K562 (cell line): ENCODE results near the gene SLITRK2. TPM values are rescaled to one million over a fixed set of nuclear protein-coding genes. Genes with fewer than 3 reads are reported as not detected.

Source experiments
- ATAC-seq: fragments of 200-7000 bp; cut with Tn5 transposase; 3 replicates; pipeline ENCODE4 v1.9.1; 2020; ENCODE audit warnings: moderate library complexity
- BruUV-seq: library from RNA; stranded (reverse); fragments of 400-500 nt; replicated peaks from 2 replicates; lab custom pipeline; 2021; lab: Mats Ljungman, UMichigan
- CTCF ChIA-PET: fragments of 300-600 bp; formaldehyde crosslinking; extraction: SDS; loops from one replicate; lab custom pipeline; 2021; ENCODE audit warnings: low intra/inter-chr PET ratio; lab: Yijun Ruan, JAX
- POLR2A ChIA-PET: fragments of 300-600, 350-650 bp; sonication (Branson Sonifier 250); formaldehyde crosslinking; extraction: SDS; loops from one replicate; lab custom pipeline; 2021; ENCODE audit warnings: antibody characterized with exemption, inconsistent platforms; lab: Yijun Ruan, JAX
- DNase-seq, 4 experiments: peaks; one replicate each; pipeline versions ENCODE4 v3.0.0 to v3.0.0-alpha.2; 2011 to 2018; ENCODE audit warnings: low spot score in 3 of 4, mixed read lengths in 3 of 4; ENCODE audit errors: extremely low read depth in 1 of 4
- FAIRE-seq: peaks from 2 replicates; lab custom pipeline; 2011; peaks lifted over from hg19 to GRCh38; lab: Jason Lieb, UNC
- H2AFZ ChIP-seq: 2 replicates; pipeline ENCODE4 v1.6.0; 2011; ENCODE audit warnings: low read depth, low read length, control low read depth, inconsistent platforms
- H3K27ac ChIP-seq: fragments of 200-600 bp; 3 replicates; pipeline ENCODE4 v1.8.0; 2011; ENCODE audit warnings: low read depth, mild to moderate bottlenecking, control low read depth, inconsistent platforms, low read length, moderate library complexity, mixed read lengths; ENCODE audit errors: extremely low read depth
- H3K27me3 ChIP-seq, 2 experiments: fragments of 300-600 bp in 1 of 2; 2 replicates in 1 of 2; 3 replicates in 1 of 2; pipeline versions ENCODE4 v1.6.0 to v1.8.0; 2011; ENCODE audit warnings: inconsistent platforms in 2 of 2, low read length in 2 of 2, mild to moderate bottlenecking in 1 of 2, mixed read lengths in 1 of 2, moderate library complexity in 1 of 2; ENCODE audit not compliant: control insufficient read depth in 2 of 2, insufficient read depth in 2 of 2
- H3K36me3 ChIP-seq: fragments of 300-600 bp; 3 replicates; pipeline ENCODE4 v1.8.0; 2011; ENCODE audit warnings: mild to moderate bottlenecking, low read length, inconsistent platforms; ENCODE audit not compliant: control insufficient read depth, insufficient read depth
- H3K4me1 ChIP-seq, 2 experiments: fragments of 200-600 bp in 1 of 2; replicated peaks in 1 of 2; 2 replicates in 1 of 2; 3 replicates in 1 of 2; pipeline versions ENCODE4 v1.5.1 to v1.8.0; 2011; ENCODE audit warnings: inconsistent platforms in 2 of 2, low read length in 2 of 2, mild to moderate bottlenecking in 1 of 2, mixed read lengths in 1 of 2, moderate library complexity in 1 of 2; ENCODE audit not compliant: control insufficient read depth in 2 of 2, insufficient read depth in 2 of 2
- H3K4me2 ChIP-seq: 2 replicates; pipeline ENCODE4 v1.6.1; 2011; ENCODE audit warnings: low read length, control low read depth, inconsistent platforms, mixed read lengths; ENCODE audit not compliant: insufficient read depth
- H3K4me3 ChIP-seq: fragments of 200-600 bp; sonication (generic), shearing (Covaris generic); 2 replicates; pipeline ENCODE4 v1.5.1; 2016; ENCODE audit warnings: control low read depth, inconsistent platforms
- H3K79me2 ChIP-seq: fragments of 200-600 bp; 3 replicates; pipeline ENCODE4 v1.8.0; 2011; ENCODE audit warnings: low read length, inconsistent platforms; ENCODE audit not compliant: control insufficient read depth, insufficient read depth
- H3K9ac ChIP-seq, 2 experiments: 2 replicates each; pipeline versions ENCODE4 v1.6.0 to v1.6.1; 2011; ENCODE audit warnings: low read depth in 2 of 2, low read length in 2 of 2, control low read depth in 1 of 2, inconsistent platforms in 1 of 2, mild to moderate bottlenecking in 1 of 2, mixed read lengths in 1 of 2; ENCODE audit not compliant: insufficient read depth in 1 of 2
- H3K9me1 ChIP-seq: one replicate; pipeline ENCODE4 v1.6.0; 2011; ENCODE audit warnings: inconsistent platforms, mild to moderate bottlenecking, low read length, moderate library complexity; ENCODE audit not compliant: control insufficient read depth, insufficient read depth
- H3K9me3 ChIP-seq: replicated peaks from 2 replicates; pipeline ENCODE4 v1.5.1; 2011; ENCODE audit warnings: low read depth, low read length, inconsistent platforms; ENCODE audit not compliant: control insufficient read depth, insufficient read depth
- H4K20me1 ChIP-seq: replicated peaks from 2 replicates; pipeline ENCODE4 v1.6.1; 2011; ENCODE audit warnings: low read length, inconsistent platforms, mixed read lengths; ENCODE audit not compliant: control insufficient read depth, insufficient read depth
- CCAR2 ChIP-seq: fragments of 200-400 bp; formaldehyde crosslinking; IDR thresholded peaks from 2 replicates; pipeline ENCODE4 v1.6.1; 2017; ENCODE audit warnings: mild to moderate bottlenecking, low read depth, low read length
- KAT7 ChIP-seq: sonication (generic); formaldehyde crosslinking; IDR thresholded peaks from 2 replicates; pipeline ENCODE4 v1.8.0; 2022; ENCODE audit warnings: missing genetic modification reagents, mild to moderate bottlenecking, borderline replicate concordance
- SIX5 ChIP-seq, 2 experiments: IDR thresholded peaks; 2 replicates each; pipeline ENCODE4 v1.6.1; 2011; ENCODE audit warnings: low read length in 2 of 2, borderline replicate concordance in 1 of 2, low read depth in 1 of 2, mild to moderate bottlenecking in 1 of 2, moderate library complexity in 1 of 2; ENCODE audit not compliant: insufficient read depth in 1 of 2
- ZNF444 ChIP-seq: fragments of 250-450 bp; sonication (Bioruptor Pico); IDR thresholded peaks from 2 replicates; pipeline ENCODE4 v1.4.0; 2020; ENCODE audit warnings: mild to moderate bottlenecking, moderate library complexity
- WGBS: fragments of 100-300 bp; shearing (Covaris generic); methylation state at CpG from one replicate; pipeline ENCODE4 v1.1.6; 2016; ENCODE audit warnings: low coverage, mixed read lengths; ENCODE audit not compliant: insufficient coverage; ENCODE audit errors: missing lambda C conversion rate; 5-methylcytosine and 5-hydroxymethylcytosine counted together
- in situ Hi-C: fragments of 300-500 bp; cut with MboI; formaldehyde crosslinking; loops from 4 replicates; pipeline ENCODE4 v1.15.0; 2018; ENCODE audit warnings: inconsistent platforms, mixed read lengths
- intact Hi-C: fragments of 100-400 bp; cut with micrococcal nuclease; formaldehyde crosslinking; loops from 2 replicates; pipeline ENCODE4 v1.14.2; 2022
- polyA plus RNA-seq, 8 experiments: library from polyadenylated mRNA; depleted of rRNA in 4 of 8; stranded (reverse) in 5 of 8; unstranded in 3 of 8; fragments of >200 nt; fragmentation: Nextera tagmentation in 2 of 8; fragmentation: Illumina TruSeq in 1 of 8; extraction: Ambion mirVana in 2 of 8; extraction: Trizol in 1 of 8; gene quantifications; 2 replicates each; pipeline versions ENCODE4 v1.2.1 to v1.2.3, GENCODE V29; 2011 to 2014; ENCODE audit warnings: inconsistent platforms in 1 of 8, missing spikeins in 1 of 8
- total RNA-seq, 7 experiments: library from RNA; depleted of rRNA in 6 of 7; stranded (reverse); fragments of >200 nt in 6 of 7; fragmentation: Illumina TruSeq in 2 of 7; extraction: Trizol in 2 of 7; gene quantifications; 2 replicates each; pipeline versions ENCODE4 v1.2.1 to v1.2.3, GENCODE V29; 2011 to 2021; ENCODE audit warnings: low replicate concordance in 1 of 7
- TF ChIP-seq, protein P1 (sequence below), 3 experiments: IDR thresholded peaks in 2 of 3; conservative IDR thresholded peaks in 1 of 3; 2 replicates each; pipeline ENCODE4 v1.5.1; 2011 to 2012; ENCODE audit warnings: low read length in 3 of 3, mild to moderate bottlenecking in 3 of 3, control low read depth in 2 of 3, improper control_type of control experiment in 1 of 3, inconsistent platforms in 1 of 3, low read depth in 1 of 3, mixed read lengths in 1 of 3, moderate library complexity in 1 of 3; ENCODE audit not compliant: insufficient read depth in 2 of 3
- TF ChIP-seq, protein P2 (sequence below): sonication (generic); formaldehyde crosslinking; IDR thresholded peaks from 2 replicates; pipeline ENCODE4 v1.5.0; 2020; ENCODE audit warnings: missing genetic modification reagents
- TF ChIP-seq, protein P3 (sequence below): sonication (generic); formaldehyde crosslinking; IDR thresholded peaks from 2 replicates; pipeline ENCODE4 v1.8.1; 2023; ENCODE audit warnings: mild to moderate bottlenecking, missing genetic modification reagents

The SLITRK2 gene
- total and polyA plus RNA-seq, 9 of the 15 experiments (the other 6 are each of a cell fraction or from before 2014, with no cell fraction given), result not detected

DNA sequence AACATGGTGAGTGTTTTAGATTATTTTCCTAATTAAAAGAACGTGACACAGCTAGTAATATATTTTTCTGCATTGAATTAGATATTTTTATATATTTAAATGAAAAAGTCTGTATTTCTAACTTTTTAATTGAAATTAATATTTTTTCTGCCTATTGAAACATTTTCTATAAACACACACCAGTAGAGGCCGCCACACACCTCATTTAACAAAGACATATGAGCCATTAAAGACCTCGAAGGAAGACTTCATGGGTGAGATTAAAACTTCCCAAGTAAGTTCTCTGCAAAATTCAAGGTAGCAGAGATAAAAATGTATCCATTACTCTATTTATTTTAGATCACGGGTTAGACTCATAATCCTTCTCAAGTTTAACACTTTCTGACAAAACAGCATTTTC lies 8.3 kb downstream of the SLITRK2 start:
- no peak for TF ChIP-seq SIX5 (IDR thresholded peaks at IDR 0.05; ENCODE audit: borderline replicate concordance in 1 of 2, insufficient read depth in 1 of 2, low read depth in 1 of 2, low read length in 2 of 2)
- TF ChIP-seq, protein P1, sequence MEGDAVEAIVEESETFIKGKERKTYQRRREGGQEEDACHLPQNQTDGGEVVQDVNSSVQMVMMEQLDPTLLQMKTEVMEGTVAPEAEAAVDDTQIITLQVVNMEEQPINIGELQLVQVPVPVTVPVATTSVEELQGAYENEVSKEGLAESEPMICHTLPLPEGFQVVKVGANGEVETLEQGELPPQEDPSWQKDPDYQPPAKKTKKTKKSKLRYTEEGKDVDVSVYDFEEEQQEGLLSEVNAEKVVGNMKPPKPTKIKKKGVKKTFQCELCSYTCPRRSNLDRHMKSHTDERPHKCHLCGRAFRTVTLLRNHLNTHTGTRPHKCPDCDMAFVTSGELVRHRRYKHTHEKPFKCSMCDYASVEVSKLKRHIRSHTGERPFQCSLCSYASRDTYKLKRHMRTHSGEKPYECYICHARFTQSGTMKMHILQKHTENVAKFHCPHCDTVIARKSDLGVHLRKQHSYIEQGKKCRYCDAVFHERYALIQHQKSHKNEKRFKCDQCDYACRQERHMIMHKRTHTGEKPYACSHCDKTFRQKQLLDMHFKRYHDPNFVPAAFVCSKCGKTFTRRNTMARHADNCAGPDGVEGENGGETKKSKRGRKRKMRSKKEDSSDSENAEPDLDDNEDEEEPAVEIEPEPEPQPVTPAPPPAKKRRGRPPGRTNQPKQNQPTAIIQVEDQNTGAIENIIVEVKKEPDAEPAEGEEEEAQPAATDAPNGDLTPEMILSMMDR (IDR thresholded peaks at IDR 0.05 in 2 of 3, conservative IDR thresholded peaks at IDR 0.05 in 1 of 3; ENCODE audit: insufficient read depth in 2 of 3, low read depth in 1 of 3, low read length in 3 of 3), result peak in 1 of 3 experiments; percentile 20; a peak in 1 of 6 replicates
- intact Hi-C loops (no loop called here), in situ Hi-C loops (no loop called here)
- Histone ChIP-seq H3K79me2 (no peaks in the 10 kb centered on the region), H4K20me1 (no peaks in the 10 kb centered on the region), H3K4me3 (no peak overlapping the region), H2AFZ (no peak overlapping the region), H3K36me3 (no peaks in the 10 kb centered on the region), H3K9ac (no peak overlapping the region), H3K9me3 (no peaks in the 10 kb centered on the region), H3K27ac (no peak overlapping the region), H3K27me3 (no peaks in the 10 kb centered on the region), H3K9me1 (no peaks in the 10 kb centered on the region), H3K4me1 (no peaks in the 10 kb centered on the region), H3K4me2 (no peak overlapping the region)
- no TSS peak for BruUV-seq
- DNase-seq, result peak in 1 of 4 experiments; percentile 8
- CTCF ChIA-PET, result no interaction called here
- POLR2A ChIA-PET, result no interaction called here
- 0% methylated on average over 4 of the region's 4 CpGs for WGBS
- ATAC-seq, result no peak
- FAIRE-seq, result no peak

DNA sequence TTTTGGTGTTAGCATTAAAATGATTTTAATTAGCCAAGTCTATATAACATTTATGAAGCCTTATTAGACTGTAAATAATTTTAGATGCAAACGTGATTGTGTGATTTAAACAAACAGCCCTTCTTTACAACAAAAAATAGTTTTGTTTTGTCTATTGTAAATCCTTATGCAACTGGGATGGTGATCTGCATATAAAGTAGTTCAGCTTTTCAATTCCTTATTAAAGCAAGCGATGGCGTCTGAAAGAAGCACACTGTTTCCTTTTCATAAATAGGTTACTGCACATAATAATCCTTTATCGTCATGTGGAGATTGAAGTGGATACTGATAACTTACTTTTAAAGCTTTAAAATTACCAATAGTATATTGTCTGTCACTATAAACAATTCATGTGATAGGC lies 8.8 kb downstream of the SLITRK2 start:
- ChIA-PET POLR2A (no interaction called here), CTCF (no interaction called here)
- FAIRE-seq (no peak), ATAC-seq (no peak), DNase-seq (no peak)
- Histone ChIP-seq H3K9me1 (no peaks in the 10 kb centered on the region), H3K4me1 (no peaks in the 10 kb centered on the region), H3K27me3 (no peaks in the 10 kb centered on the region), H3K36me3 (no peaks in the 10 kb centered on the region), H3K9ac (no peak overlapping the region), H2AFZ (no peak overlapping the region), H3K27ac (no peak overlapping the region), H3K4me2 (no peak overlapping the region), H3K9me3 (no peaks in the 10 kb centered on the region), H3K79me2 (no peaks in the 10 kb centered on the region), H3K4me3 (no peak overlapping the region), H4K20me1 (no peaks in the 10 kb centered on the region)
- intact Hi-C loops, result no loop called here
- 0% methylated on average over 4 of the region's 4 CpGs for WGBS
- in situ Hi-C loops, result no loop called here
- no TSS peak for BruUV-seq
- no peak for TF ChIP-seq KAT7 (CRISPR knock-in tag)
- TF ChIP-seq, protein P2, sequence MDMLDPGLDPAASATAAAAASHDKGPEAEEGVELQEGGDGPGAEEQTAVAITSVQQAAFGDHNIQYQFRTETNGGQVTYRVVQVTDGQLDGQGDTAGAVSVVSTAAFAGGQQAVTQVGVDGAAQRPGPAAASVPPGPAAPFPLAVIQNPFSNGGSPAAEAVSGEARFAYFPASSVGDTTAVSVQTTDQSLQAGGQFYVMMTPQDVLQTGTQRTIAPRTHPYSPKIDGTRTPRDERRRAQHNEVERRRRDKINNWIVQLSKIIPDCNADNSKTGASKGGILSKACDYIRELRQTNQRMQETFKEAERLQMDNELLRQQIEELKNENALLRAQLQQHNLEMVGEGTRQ (CRISPR knock-in tag), result no peak
- TF ChIP-seq, protein P3, sequence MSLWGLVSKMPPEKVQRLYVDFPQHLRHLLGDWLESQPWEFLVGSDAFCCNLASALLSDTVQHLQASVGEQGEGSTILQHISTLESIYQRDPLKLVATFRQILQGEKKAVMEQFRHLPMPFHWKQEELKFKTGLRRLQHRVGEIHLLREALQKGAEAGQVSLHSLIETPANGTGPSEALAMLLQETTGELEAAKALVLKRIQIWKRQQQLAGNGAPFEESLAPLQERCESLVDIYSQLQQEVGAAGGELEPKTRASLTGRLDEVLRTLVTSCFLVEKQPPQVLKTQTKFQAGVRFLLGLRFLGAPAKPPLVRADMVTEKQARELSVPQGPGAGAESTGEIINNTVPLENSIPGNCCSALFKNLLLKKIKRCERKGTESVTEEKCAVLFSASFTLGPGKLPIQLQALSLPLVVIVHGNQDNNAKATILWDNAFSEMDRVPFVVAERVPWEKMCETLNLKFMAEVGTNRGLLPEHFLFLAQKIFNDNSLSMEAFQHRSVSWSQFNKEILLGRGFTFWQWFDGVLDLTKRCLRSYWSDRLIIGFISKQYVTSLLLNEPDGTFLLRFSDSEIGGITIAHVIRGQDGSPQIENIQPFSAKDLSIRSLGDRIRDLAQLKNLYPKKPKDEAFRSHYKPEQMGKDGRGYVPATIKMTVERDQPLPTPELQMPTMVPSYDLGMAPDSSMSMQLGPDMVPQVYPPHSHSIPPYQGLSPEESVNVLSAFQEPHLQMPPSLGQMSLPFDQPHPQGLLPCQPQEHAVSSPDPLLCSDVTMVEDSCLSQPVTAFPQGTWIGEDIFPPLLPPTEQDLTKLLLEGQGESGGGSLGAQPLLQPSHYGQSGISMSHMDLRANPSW, result no peak
- no peak for TF ChIP-seq CCAR2
- no peak for TF ChIP-seq ZNF444
